Measurements from ENCODE around the gene LTBP2.
A peak's percentile ranks its signal among the peaks of the same experiment; 100 is the strongest.

LTBP2 gene

DNA sequence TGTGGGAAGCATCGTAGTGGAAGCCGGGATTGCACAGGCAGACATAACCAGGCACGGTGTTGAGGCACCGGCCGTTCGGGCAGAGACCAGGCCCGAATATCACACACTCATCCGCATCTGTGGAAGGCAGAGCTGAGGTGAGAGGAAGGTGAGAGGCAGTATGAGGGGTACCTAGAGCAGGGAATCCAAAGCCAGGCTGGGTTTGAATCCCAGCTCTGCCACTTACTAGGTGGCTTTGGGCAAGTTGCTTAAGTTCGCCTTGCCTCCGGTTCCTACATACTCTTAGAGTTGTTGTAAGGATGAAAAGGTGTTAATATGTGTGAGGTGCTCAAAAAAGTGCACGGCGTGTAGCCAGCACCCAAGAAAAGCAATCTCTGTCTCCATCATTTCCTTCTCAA is 108.1 kb downstream of the LTBP2 start:
- no peak for DNase-seq

DNA sequence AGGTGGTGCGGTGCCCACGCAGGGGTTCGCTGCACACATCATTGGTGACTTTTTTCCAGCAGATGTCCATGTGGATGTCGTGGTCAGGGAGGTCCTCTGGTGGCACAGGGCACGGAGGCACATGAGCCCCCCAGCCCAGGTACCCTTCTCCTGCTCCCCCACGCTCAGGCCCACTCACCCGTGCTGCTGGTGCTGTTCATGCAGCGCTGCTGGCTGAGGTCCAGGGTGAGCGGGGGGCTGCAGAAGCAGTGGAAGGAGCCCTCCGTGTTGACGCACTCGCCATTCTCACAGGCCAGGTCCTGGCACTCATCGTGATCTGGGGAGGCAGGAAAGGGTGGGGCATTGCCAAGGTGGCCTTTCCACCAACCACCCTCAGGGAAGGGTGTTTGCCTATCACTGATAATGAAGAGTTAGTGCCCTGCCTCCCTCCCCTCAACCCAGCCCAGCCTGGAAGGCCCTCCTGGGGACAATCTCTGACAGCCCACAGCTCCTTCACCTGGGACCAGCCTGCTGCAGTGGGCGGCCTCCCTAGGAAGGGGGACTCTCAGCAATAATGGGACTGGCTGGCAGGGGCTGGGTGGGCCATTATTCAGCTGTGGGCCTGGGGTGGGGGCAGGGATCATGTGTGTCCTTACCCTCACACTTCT is 108.6 kb downstream of the LTBP2 start:
- peak in 1 of 2 experiments; percentile 7 for DNase-seq

DNA sequence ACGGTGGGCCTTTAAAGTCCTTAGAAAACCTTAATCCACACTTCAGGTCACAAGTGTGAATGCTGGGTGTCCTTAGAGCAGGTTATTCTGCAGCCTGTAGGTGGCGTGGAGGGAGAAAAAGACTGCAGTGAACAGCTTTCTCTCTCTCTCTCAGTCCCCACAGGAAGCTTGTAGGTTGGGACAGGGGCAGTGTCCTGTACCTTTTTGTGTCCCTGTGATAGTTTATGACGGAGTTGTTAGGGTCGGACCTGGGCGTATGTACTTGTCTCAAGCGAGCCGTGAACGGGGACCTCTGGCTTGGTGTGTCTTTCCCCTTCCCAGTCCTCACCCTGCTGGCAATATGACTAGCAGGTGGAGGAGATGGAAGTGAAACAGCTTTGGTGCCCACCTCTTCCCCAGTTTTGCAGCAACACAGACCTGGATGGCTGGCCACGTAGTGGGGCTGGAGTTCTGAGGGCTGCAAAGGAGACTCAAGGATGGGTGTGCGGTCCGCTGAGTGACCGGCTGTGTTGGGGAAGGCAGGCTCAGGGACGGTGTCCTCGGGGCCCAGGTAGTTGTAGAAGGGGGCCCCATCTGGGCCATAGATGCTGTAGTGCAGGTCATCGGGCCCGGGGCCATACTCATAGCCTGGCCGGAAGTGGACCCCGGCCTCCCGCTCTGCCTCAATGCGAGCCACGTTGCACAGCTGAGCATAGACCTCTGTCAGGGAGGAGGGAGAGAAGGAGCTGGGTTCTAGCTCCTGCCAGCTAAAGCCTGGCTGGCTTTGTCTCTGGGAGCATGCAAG is 109.6 kb downstream of the LTBP2 start:
- no peak for DNase-seq

DNA sequence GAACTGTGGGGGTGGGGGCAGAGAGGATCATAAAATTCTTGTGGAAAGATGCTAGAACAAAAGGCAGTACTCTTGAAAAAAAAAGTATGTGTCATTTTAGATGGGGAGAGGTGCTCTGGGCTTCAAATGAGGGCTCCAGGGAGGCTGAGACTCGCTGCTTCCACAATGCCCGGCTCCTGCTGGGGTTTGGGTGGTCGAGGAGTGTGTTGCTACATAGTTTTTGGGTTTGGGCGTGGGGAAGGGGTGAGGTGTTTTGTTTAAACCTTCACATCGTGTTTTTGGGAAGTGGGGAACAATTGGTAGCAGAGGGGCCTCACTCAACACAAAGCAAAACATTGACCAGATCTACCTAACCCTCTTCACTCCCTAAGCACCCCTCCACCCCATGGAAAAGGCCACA is 110.3 kb downstream of the LTBP2 start:
- DNase-seq: no peak

DNA sequence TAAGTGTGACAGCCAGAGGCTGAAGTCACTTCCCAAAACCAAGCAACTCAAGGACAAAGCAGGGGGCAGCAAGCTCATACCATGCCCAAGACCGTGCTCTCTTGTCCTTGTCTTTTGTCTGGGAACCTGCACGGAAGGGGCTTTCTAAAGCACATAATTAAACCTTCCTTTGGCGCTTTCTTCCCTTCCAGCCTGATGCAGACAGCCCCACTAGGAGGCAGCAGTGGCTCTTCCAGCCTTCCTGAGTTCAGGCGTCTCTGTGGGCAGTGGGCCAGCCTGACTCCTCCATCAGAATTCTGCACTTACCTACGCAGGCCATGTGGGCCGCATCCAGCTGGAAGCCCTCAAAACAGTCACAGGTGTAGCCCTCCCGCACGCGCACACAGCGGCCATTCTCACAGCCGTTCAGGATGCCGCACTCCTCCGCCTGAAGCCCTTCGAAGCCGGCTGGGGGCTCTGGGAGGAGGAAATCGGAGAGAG is 110.9 kb downstream of the LTBP2 start:
- DNase-seq: no peak

DNA sequence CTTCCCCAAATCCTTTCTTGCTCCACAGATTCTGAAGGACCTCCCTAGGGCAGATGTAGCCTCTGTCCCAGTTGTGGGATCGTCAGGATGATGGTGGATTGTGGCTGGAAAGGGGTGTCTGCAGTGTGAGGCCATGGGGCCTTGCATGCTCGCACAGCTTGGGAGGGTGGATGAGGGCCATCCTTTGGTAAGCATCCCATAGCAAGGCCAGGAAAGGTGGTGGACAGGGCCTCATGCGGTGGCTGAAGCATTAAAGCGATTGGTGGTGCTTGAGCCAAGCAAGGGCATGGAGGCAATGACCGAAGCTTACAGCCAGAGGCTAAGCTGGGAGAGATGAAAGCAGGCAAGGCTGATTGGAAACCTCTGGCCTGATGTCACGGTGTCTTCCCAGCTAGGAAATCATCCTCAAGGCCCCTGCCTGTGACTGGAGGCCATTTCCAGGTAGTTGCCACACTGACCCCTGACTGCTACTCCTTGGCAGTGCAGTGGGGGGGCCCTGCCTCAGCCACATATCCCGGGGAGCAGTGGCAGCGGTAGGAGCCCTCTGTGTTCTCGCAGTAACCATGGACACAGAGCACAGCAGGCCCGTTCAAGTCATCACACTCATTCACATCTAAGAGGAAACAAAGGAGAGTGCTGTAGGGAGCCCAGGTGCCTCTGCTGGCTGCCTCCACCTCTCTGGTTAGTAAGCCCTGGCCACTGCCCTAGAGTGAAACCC is 111.5 kb downstream of the LTBP2 start:
- DNase-seq: no peak

DNA sequence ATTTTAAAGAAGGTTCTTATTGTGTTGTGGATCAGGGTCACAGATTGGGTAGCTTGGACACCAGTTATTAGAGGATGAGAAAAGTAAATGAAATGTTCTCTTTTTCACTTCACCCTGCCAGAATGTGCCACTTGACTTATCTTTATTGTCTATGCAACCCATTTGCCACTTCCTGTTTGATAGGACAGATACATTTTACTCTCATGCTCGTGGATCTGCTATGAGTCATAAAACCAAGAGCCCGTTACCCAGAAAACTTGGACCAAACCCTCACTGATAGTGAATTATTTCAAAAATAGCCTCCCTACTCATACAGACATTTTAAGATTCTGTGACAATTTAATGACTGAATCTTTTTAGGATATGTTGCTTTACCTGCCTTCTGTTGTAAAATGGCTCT is 116.7 kb downstream of the LTBP2 start:
- DNase-seq: no peak

DNA sequence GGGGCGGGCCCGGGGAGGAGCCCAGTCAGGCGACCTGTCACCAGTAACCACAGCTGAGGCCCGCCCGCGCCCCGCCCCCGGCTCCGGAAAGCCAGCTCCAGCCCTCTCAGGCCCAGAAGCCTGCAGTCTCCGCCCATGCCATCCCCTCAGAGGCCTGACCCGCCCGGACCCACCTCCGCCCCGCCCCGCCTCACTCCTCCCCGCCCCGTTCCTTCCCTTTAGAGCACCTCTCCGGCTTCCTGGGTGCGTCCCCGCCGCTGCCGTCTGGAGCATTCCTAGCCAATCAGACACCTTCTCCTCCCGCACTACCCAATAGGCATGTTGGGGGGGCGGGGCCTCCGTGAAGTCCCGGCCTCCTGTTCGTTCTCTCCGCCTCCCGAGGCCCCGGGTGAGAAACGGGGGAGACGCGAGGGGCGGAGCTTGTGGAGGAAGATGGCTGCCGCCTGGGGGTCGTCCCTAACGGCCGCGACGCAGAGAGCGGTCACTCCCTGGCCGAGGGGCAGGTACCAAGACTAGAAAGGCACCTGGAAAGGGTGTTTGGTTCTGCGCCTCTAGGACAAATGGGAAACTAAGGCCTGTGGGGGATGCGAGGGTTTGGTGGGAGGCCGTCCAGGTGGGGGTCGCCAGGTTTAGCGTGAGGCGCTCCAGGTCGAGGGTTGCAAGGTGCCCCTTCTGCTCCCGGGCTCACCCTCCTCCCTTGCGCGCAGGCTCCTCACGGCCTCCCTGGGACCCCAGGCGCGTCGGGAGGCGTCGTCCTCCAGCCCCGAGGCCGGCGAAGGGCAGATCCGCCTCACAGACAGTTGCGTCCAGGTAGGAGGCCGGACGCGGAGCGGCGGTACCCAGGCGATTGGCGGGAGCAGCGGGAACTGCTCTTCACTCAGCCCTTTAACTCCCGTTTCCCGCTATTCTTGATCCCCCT is 118.4 kb downstream of the LTBP2 start, which contains the start of gene ISCA2:
ISCA2 (plus strand) TSS at position 423 of the 919 bp plus-strand sequence; CDS start at position 433, 10 bp downstream.
- peak; percentile 99 to 100 for DNase-seq

DNA sequence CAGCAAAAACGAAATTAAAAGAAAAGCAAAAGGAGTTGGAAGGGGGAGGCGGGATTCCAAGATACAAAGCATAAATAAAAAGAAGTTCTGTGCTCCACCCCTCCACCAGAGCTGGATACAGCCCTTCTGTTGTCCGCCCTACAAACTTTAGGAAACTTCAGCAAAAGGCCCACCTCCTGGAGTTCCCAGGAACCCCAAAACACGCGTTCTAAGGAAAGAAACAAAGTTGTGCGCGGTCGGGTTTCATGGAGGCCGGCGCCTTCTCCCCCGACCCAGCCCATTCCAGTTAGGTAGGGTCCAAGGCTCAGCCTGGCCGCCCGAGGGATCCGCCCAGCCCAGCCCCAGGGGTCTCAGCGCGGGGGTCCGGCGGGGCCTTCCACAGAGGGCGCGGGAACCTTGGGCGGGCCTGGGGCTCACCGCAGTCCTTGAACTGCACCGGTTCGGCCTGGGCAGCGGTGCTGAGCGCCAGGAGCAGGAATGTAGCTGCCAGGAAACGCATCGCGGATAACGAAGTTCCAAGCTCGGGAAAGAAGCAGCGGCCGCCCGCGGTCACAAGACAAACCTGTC is 119.2 kb downstream of the LTBP2 start, which contains the start of gene NPC2:
NPC2 (minus strand) TSS at position 530 of the 567 bp plus-strand sequence; CDS start at position 499, 31 bp downstream.
- DNase-seq: no peak

DNA sequence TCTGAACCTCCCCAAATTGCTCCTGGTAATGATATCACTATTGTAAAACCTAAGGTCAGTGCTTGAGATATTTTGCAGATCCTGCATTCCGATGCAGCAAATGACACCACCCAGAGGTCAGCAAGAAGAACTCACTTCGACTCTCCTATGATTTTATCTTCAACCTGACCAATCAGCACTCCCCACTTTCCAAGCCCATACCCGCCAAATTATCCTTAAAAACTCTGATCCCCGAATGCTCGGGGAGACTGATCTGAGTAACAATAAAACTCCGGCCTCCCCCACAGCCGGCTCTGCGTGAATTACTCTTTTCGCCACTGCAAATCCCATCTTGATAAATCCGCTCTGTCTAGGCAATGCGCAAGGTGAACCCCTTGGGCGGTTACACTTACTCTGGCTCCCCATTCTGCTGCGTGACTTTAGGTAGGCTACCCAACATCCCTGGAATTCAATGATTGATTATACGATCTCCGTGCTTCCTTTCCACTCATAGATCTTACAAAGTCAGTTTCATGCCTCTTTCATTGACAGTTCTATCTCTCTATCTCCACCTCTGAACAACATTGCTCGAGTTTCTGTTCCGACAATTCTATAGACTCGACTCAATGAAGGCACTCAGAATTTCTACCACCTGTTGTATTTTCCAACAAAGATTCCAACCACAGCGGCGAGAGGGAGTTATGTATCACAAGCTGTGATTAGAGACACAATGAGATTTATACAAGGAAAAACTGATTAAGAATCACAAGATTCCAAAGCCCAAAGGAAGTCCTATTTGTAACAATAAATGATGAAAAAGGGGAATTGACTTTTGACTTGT is 119.9 kb downstream of the LTBP2 start:
- DNase-seq: no peak

DNA sequence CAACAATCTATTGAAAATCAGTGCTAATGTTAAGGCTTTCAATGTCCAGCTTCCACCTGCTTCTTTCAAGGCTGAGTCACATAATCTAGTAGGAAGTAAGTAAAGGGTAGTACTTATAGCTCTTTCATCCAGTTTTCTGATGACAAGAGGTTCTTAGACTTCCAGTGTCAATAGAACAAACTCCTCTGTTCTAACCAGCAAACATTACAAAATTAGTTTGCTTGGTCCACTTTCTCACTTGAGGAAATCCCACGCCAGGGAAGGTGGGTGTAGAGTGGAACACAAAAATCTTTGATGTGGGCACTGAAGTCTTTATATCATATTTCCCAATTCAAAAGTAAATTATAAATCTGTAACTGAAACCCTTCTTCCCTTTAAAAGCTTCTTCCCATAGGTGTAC is 121.6 kb downstream of the LTBP2 start:
- DNase-seq: no peak

DNA sequence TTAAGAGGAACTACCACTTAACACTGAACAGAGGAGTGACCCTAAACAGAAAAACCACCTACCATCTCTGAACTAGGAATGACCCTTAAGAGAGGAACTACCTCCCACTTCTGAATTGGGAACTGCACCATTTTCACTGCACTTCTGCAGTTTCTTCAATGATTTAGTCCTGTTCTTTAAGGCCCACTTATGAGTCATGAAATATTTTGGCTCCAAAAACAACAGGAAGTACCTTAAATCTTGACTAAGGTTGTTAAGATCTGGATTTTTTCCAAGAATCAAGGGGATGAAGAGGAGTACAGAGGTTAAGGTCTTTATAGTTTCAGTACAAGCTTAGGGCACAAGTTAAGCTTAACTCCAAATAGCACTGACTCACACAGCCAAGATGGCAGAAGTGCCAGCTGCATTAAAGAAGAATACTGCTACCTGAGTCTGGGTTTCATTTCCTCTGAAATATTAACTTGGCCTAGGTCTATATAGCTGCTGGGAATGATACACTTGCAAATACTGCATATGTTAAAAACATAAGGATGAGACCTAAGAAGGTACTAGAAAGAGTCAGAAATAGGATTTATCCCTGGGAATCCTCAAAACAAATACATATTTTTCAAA is 123.1 kb downstream of the LTBP2 start:
- DNase-seq: no peak

DNA sequence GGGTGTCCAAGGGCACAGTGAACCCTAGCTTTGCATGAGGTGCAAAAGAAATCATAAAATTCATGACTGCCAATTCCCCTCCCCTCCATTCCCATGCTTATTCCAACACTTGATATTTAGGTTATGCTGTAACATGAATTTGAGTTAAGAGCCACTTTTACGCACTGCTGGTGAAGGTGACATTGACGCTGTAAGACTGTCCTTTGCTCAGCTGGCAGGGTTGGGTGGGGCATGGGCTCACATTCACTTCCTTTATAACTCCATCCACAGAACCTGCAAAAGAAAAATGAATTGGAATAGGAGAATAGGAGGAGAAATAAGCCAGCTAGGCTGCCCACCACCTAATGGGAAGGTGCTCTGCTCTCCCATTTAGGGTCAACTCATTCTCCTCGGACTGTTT is 125.9 kb downstream of the LTBP2 start:
- DNase-seq: no peak

DNA sequence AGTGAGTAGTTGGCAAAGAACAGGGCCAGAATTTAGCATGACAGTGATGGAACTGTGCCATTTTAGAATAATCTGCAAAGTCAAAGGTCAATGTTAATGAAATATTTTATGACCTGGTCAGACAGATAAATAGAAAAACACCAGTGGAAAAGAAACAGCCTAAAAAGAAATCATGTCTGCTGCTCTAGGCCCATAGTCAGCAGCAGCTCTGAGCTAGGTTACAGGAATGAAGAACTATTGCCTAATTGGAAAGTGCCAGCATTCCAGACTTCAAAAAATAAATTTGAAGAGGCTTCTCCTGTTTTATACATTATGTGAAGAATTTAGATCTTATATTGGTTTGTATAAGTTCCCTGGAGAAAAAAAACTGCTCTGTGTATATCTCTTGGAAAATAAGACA is 128.7 kb downstream of the LTBP2 start:
- no peak for DNase-seq

DNA sequence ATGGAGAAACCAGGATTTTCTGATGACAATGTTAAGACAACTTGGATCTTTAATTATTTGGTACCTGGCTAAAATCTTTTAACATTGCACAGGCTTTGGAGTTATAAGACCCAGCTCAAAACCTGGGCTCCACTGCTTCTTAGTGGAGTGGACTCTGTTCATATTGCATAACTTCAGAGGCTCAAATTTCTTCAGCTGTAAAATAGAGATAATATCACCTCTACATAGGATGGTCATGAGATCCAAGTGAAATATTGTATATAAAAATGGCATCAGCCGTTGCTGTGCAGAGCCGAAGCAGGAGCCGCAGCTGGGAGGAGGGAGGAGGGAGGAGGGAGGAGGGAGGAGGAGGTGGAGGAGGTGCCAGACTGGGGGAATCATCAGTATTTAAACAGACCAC is 129.5 kb downstream of the LTBP2 start:
- DNase-seq: no peak

DNA sequence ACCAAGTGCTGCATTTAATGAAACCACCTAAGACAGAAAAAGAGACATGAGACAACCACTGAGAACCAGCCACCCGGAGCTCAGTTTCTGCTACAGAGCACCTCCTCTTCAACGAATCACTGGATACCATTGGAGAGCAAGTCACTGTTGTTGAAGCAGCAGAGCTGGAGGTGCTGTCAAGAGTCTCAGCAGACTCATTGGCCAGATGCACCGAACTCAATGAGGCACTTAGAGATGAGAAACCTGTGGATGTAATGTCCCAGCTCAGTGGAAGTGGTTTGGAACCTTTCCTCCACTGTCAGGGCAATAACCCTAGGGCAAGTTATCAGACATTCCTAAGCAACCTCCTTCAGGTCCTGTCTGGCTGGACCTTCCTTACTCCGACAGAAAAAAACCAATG is 132.0 kb downstream of the LTBP2 start:
- no peak for DNase-seq

DNA sequence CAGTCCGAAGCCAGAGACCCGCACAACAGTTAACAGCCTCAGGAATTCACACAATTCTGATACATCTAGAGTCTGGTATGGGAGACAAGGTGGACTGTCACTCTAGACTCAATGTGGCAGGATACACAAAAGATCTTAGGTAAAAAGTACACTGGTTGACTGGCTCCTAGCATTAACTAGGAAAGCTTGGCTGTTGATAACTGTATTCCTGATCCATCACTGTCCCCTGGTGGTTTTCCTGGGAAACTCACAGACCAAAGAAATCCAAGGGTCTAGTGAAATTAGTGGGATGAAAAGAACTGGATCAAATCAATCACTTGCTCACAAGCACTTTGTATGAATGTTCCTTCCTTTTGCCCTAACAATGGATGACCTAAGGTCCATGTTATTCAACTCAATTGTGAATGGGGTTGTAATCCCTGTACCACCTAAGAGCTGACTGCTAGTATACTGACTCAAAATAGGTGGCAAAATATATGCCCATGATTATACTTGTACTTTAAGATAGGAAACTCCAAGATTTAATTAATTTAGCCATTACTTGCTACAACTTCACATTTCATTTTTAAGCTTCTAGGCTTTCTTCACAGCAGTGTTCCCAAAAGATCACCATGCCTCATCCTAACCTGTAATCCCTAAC is 132.9 kb downstream of the LTBP2 start:
- DNase-seq: no peak

DNA sequence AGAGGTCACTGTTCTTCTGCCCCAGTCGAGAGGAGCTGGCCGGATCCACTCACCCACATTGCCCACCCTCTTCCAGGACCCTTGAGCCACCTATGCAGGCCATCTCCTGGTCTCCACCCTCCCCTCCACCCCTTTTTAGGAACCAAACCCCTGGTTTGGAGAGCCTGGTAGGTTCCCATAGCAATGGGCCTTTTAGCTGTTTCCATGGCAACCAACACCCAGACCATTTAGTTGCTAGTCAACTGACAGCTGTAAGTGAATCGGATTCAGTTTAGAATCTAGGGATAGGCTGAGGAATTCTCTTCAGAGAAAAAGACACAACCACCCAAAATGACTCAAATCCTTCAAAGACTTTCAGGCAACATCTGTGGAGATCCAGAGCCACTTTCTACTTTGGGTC is 135.4 kb downstream of the LTBP2 start:
- DNase-seq: no peak

DNA sequence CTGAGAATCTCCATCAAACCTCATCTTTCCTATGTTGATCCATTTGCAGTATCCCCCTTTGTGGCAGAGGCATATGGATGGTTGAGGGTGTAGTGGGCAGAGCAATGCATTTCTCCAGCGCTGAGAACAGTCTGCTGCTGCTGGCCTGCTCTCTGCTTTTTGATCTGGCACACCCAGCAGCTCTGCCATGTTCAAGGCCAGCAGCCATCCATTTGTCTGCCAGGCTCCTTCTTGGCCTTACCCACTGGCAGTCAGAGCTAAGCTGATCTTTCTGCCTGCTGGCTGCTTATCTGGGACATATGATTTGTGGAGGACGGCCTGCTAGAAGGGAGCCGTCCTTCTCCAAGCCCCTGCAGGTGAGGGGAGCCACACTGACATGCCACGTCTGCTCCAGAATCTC is 135.9 kb downstream of the LTBP2 start:
- DNase-seq: no peak

DNA sequence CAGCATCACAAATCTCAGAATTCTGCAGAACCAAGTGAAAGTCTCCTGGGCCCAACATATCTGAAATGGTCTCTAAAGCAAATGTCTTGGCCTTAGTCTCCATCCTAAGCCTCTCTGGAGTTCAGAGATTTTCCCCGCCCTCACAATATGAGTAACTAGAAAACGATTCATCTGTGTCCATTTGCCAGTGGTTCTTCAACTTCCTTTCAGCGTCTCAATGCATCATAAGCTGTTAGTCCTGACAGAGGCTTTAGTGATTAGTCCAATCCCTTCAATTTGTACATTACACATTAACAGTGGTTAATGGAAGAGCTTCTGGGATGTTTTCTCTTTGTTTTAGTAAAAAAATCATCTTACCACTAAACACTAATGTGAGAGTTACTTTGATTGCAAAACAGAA is 136.4 kb downstream of the LTBP2 start:
- no peak for DNase-seq

Measured in activated T-cell treated with anti-CD3 and anti-CD28 coated beads, Interleukin-2, amount 50 U/mL, for 48 hours (primary cell).